ENCODE results near the gene NEK10. TPM values are rescaled to one million over a fixed set of nuclear protein-coding genes. Genes with fewer than 3 reads are reported as not detected.

The NEK10 gene
- total RNA-seq, 1 experiment from 2014 or later, result 0.34 TPM

DNA sequence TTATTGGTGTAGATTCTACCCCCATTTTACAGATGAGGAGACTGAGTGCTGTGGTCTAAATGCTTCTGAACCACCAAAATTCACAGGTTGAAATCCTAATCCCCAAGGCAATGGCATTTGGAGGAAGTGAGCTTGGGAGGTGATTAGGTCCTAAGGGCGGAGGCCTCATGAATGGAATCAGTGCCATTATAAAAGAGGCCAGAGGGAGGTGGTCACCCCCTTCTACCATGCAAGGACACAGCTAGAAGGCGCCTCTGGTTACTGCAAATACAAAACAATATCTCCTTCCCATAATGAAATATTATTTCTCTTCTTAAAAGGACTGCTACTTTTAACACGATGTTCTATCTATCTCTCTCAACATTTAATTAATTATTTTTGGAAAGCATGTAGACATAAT is 223.5 kb downstream of the NEK10 start:
- Histone ChIP-seq H3K9me3 (ENCODE audit: low read depth, low read length, poor library complexity, severe bottlenecking) (no peaks in the 10 kb centered on the region), H3K27ac (ENCODE audit: low read depth, low read length, poor library complexity, severe bottlenecking) (no peak overlapping the region), H3K4me1 (ENCODE audit: insufficient read depth, low read length, poor library complexity, severe bottlenecking) (no peaks in the 10 kb centered on the region), H3K4me3 (ENCODE audit: low read depth, low read length, poor library complexity, severe bottlenecking) (no peak overlapping the region), H3K36me3 (ENCODE audit: insufficient read depth, low read length, poor library complexity, severe bottlenecking) (no peaks in the 10 kb centered on the region), H3K27me3 (replicated peaks; ENCODE audit: insufficient read depth, low read depth, low read length, poor library complexity) (no peaks in the 10 kb centered on the region)
- no peak for TF ChIP-seq EZH2 (IDR thresholded peaks at IDR 0.05; ENCODE audit: borderline replicate concordance, low read depth, low read length, poor library complexity, severe bottlenecking)
- TF ChIP-seq, protein P1, sequence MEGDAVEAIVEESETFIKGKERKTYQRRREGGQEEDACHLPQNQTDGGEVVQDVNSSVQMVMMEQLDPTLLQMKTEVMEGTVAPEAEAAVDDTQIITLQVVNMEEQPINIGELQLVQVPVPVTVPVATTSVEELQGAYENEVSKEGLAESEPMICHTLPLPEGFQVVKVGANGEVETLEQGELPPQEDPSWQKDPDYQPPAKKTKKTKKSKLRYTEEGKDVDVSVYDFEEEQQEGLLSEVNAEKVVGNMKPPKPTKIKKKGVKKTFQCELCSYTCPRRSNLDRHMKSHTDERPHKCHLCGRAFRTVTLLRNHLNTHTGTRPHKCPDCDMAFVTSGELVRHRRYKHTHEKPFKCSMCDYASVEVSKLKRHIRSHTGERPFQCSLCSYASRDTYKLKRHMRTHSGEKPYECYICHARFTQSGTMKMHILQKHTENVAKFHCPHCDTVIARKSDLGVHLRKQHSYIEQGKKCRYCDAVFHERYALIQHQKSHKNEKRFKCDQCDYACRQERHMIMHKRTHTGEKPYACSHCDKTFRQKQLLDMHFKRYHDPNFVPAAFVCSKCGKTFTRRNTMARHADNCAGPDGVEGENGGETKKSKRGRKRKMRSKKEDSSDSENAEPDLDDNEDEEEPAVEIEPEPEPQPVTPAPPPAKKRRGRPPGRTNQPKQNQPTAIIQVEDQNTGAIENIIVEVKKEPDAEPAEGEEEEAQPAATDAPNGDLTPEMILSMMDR (conservative IDR thresholded peaks at IDR 0.05; ENCODE audit: low read depth, low read length), result no peak
- ChIA-PET POLR2A (ENCODE audit: low non-redundant PET) (no interaction called here), CTCF (no interaction called here)
- no peak for DNase-seq (ENCODE audit: low spot score)
- intact Hi-C loops (cut with micrococcal nuclease; ENCODE audit: unreplicated experiment), result no loop called here
- no TSS peak for BruUV-seq (replicated peaks)

DNA sequence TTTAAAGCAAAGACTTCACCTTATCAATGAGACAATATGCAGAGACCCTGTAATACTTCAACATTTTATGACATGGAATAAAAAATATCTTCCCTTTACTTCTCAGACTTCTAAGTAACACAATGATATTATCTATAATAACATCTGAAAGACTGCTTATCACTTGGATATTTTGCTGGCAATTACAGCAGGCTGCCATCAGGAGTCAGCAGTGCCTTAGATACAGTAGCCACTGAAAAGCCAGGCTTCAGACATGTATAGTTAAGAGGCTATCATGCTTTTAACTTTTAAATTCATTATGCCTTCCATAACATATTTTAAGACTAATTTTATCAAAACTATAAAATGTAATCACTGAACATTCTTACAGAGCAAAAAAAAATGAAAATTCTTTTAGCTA is 227.5 kb downstream of the NEK10 start:
- no peak overlapping the region for H3K4me3 ChIP-seq (ENCODE audit: low read depth, low read length, poor library complexity, severe bottlenecking)
- H3K9me3 ChIP-seq (ENCODE audit: low read depth, low read length, poor library complexity, severe bottlenecking), result no peaks in the 10 kb centered on the region
- BruUV-seq (replicated peaks), result no TSS peak
- intact Hi-C loops (cut with micrococcal nuclease; ENCODE audit: unreplicated experiment), result no loop called here
- no peak for DNase-seq (ENCODE audit: low spot score)
- no peaks in the 10 kb centered on the region for H3K4me1 ChIP-seq (ENCODE audit: insufficient read depth, low read length, poor library complexity, severe bottlenecking)
- TF ChIP-seq, protein P1 (conservative IDR thresholded peaks at IDR 0.05; ENCODE audit: low read depth, low read length), result 0 out of 2 replicates have a peak, but pooled peaks have one; percentile 29
- TF ChIP-seq EZH2 (IDR thresholded peaks at IDR 0.05; ENCODE audit: borderline replicate concordance, low read depth, low read length, poor library complexity, severe bottlenecking), result no peak
- no peak overlapping the region for H3K27ac ChIP-seq (ENCODE audit: low read depth, low read length, poor library complexity, severe bottlenecking)
- ChIA-PET POLR2A (ENCODE audit: low non-redundant PET) (no interaction called here), CTCF (no interaction called here)
- H3K27me3 ChIP-seq (replicated peaks; ENCODE audit: insufficient read depth, low read depth, low read length, poor library complexity), result peaks cover 4% of the 10 kb centered on the region
- no peaks in the 10 kb centered on the region for H3K36me3 ChIP-seq (ENCODE audit: insufficient read depth, low read length, poor library complexity, severe bottlenecking)

DNA sequence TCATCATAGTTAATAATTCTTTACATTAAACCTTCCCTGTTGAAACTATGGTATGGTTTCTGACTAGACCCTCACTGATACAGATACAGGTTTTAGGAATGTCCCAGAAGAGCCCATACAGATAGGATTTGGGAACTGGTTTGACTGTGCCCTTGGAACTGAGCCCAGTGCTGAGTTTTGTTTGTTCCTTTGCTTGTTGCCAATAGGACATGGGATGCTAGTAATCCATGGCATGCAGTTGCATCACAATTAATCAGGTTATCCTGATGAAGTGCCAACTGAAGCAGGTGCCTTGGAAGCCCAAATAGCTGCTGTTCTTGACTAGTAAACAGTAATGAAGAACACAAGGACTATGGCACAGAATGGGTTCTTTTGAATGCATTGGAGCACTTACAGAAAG is 230.6 kb downstream of the NEK10 start:
- no peak overlapping the region for H3K27ac ChIP-seq (ENCODE audit: low read depth, low read length, poor library complexity, severe bottlenecking)
- DNase-seq (ENCODE audit: low spot score), result no peak
- peaks cover 4% of the 10 kb centered on the region for H3K27me3 ChIP-seq (replicated peaks; ENCODE audit: insufficient read depth, low read depth, low read length, poor library complexity)
- intact Hi-C loops (cut with micrococcal nuclease; ENCODE audit: unreplicated experiment), result loop anchor here (10.0 kb wide), 2 partner anchors 326 to 546 kb away; no protein-coding TSS in a partner anchor
- BruUV-seq (replicated peaks), result no TSS peak
- no peaks in the 10 kb centered on the region for H3K36me3 ChIP-seq (ENCODE audit: insufficient read depth, low read length, poor library complexity, severe bottlenecking)
- H3K9me3 ChIP-seq (ENCODE audit: low read depth, low read length, poor library complexity, severe bottlenecking), result no peaks in the 10 kb centered on the region
- H3K4me3 ChIP-seq (ENCODE audit: low read depth, low read length, poor library complexity, severe bottlenecking), result no peak overlapping the region
- no peak for TF ChIP-seq EZH2 (IDR thresholded peaks at IDR 0.05; ENCODE audit: borderline replicate concordance, low read depth, low read length, poor library complexity, severe bottlenecking)
- TF ChIP-seq, protein P1 (conservative IDR thresholded peaks at IDR 0.05; ENCODE audit: low read depth, low read length), result no peak
- no peaks in the 10 kb centered on the region for H3K4me1 ChIP-seq (ENCODE audit: insufficient read depth, low read length, poor library complexity, severe bottlenecking)
- ChIA-PET CTCF (no interaction called here), POLR2A (ENCODE audit: low non-redundant PET) (no interaction called here)
